Muscle layer of duodenum (tissue), 2 donors: ENCODE results near the gene ANKRD6.

Experiments
- H3K27ac ChIP-seq: one replicate; pipeline ENCODE4 v1.7.0; 2013; ENCODE audit warnings: mild to moderate bottlenecking, low read length
- H3K27me3 ChIP-seq: one replicate; pipeline ENCODE4 v1.7.0; 2013; ENCODE audit warnings: low read depth, mild to moderate bottlenecking, control low read depth, low read length
- H3K36me3 ChIP-seq, 2 donors: one replicate each; pipeline ENCODE4 v1.7.0; 2013; ENCODE audit warnings: low read length in 2 of 2, control low read depth in 1 of 2, mild to moderate bottlenecking in 1 of 2; ENCODE audit not compliant: insufficient read depth in 2 of 2, control insufficient read depth in 1 of 2
- H3K4me1 ChIP-seq, 2 donors: one replicate each; pipeline ENCODE4 v1.7.0; 2013; ENCODE audit warnings: low read length in 2 of 2, mild to moderate bottlenecking in 2 of 2, control low read depth in 1 of 2, moderate library complexity in 1 of 2; ENCODE audit not compliant: insufficient read depth in 2 of 2, control insufficient read depth in 1 of 2
- H3K4me3 ChIP-seq, 2 donors: one replicate each; pipeline ENCODE4 v1.7.0; 2013; ENCODE audit warnings: low read length in 2 of 2, low read depth in 1 of 2, mild to moderate bottlenecking in 1 of 2
- H3K9me3 ChIP-seq, 2 donors: one replicate each; pipeline ENCODE4 v1.7.0; 2013; ENCODE audit warnings: low read length in 2 of 2, control low read depth in 1 of 2, mild to moderate bottlenecking in 1 of 2; ENCODE audit not compliant: control insufficient read depth in 1 of 2
- donor health status: healthy.

ANKRD6 gene

GRCh38 chr6:89443658-89444057 lies 10.7 kb downstream of the ANKRD6 start:
- no peaks in the 10 kb centered on the region for H3K4me1 ChIP-seq
- no peak overlapping the region for H3K4me3 ChIP-seq
- no peaks in the 10 kb centered on the region for H3K27me3 ChIP-seq
- H3K9me3 ChIP-seq: no peaks in the 10 kb centered on the region
- H3K27ac ChIP-seq: no peak overlapping the region
- no peaks in the 10 kb centered on the region for H3K36me3 ChIP-seq

GRCh38 chr6:89449193-89449592 lies 16.2 kb downstream of the ANKRD6 start:
- Histone ChIP-seq H3K27me3 (no peaks in the 10 kb centered on the region), H3K27ac (no peak overlapping the region), H3K4me3 (no peak overlapping the region), H3K4me1 (no peaks in the 10 kb centered on the region), H3K36me3 (no peaks in the 10 kb centered on the region), H3K9me3 (no peaks in the 10 kb centered on the region)

- Histone ChIP-seq H3K9me3 (no peaks in the 10 kb centered on the region), H3K36me3 (no peaks in the 10 kb centered on the region), H3K4me1 (no peaks in the 10 kb centered on the region), H3K4me3 (no peak overlapping the region), H3K27ac (no peak overlapping the region), H3K27me3 (no peaks in the 10 kb centered on the region)
These were observed 19.3 kb downstream of the ANKRD6 start for GRCh38 chr6:89452281-89452680.

DNA sequence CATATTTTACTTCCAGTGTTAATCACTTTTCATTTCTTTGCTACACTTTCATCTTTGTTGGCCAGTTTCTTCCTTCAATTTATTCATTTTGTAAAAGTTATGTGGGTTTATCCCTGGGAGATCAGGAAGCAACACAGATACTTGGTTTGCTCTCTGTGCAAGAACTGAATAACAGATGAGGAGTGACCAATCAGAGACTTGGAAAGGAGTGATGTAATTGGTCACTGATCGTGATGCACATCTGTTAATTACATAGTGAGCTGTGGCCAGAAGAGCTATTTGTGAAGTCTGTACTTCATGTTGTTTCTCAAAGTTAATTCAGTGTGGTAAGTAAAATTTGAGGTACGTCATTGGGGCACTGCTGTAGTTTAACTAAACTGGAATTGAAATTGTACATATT lies 21.3 kb downstream of the ANKRD6 start:
- Histone ChIP-seq H3K4me3 (no peak overlapping the region), H3K36me3 (no peaks in the 10 kb centered on the region), H3K27ac (no peak overlapping the region), H3K4me1 (no peaks in the 10 kb centered on the region), H3K27me3 (no peaks in the 10 kb centered on the region), H3K9me3 (no peaks in the 10 kb centered on the region)

- Histone ChIP-seq H3K4me1 (no peaks in the 10 kb centered on the region), H3K27ac (no peak overlapping the region), H3K27me3 (no peaks in the 10 kb centered on the region), H3K36me3 (no peaks in the 10 kb centered on the region), H3K9me3 (no peaks in the 10 kb centered on the region), H3K4me3 (no peak overlapping the region)
These were observed 25.8 kb downstream of the ANKRD6 start for GRCh38 chr6:89458704-89459103.

- Histone ChIP-seq H3K4me1 (no peaks in the 10 kb centered on the region), H3K36me3 (no peaks in the 10 kb centered on the region), H3K4me3 (no peak overlapping the region), H3K27me3 (no peaks in the 10 kb centered on the region), H3K9me3 (no peaks in the 10 kb centered on the region), H3K27ac (no peak overlapping the region)
These were observed 26.5 kb downstream of the ANKRD6 start for GRCh38 chr6:89459501-89459900.

GRCh38 chr6:89460713-89461112 lies 27.8 kb downstream of the ANKRD6 start:
- Histone ChIP-seq H3K27me3 (no peaks in the 10 kb centered on the region), H3K27ac (no peak overlapping the region), H3K36me3 (no peaks in the 10 kb centered on the region), H3K4me1 (no peaks in the 10 kb centered on the region), H3K9me3 (no peaks in the 10 kb centered on the region), H3K4me3 (no peak overlapping the region)

DNA sequence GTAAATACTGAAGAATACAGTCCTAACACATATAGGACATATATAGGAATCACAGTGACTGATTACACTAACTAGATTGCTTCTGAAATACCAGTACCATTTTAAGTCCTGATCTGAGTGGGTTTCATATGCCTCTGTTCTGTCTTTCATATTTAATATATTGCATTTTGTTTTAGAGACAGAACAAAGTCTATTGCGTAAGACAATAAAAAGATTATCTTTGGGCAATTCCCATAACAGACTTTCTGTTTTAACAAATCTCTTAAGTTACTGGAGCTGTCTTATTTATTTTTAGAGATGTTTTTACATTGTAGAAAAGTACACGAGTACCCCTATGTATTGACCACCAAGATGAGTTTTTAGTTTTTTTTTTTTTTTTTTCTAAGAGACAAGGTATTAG lies 29.6 kb downstream of the ANKRD6 start:
- no peaks in the 10 kb centered on the region for H3K36me3 ChIP-seq
- H3K4me3 ChIP-seq: no peak overlapping the region
- no peaks in the 10 kb centered on the region for H3K27me3 ChIP-seq
- no peak overlapping the region for H3K27ac ChIP-seq
- H3K4me1 ChIP-seq: no peaks in the 10 kb centered on the region
- no peaks in the 10 kb centered on the region for H3K9me3 ChIP-seq

DNA sequence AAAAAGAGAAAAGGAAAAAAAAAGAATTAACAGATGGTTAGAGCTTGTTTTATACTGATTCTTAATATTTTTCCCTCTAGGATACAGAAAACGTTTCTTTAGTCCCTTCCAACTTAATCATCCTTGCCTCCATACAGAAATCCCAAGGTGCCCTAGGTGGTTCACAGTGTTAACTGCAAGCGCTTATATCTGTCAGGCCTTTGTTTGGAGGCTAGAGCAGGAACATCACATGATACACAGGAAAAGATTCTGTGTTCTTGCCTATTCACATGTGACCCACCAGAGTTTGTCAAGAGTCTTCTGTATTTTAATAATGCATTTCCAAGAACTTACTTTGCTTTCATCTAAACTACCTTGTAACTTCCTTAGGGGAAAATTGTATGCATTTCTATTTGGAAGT lies 31.3 kb downstream of the ANKRD6 start:
- Histone ChIP-seq H3K4me1 (no peaks in the 10 kb centered on the region), H3K9me3 (no peaks in the 10 kb centered on the region), H3K27ac (no peak overlapping the region), H3K36me3 (no peaks in the 10 kb centered on the region), H3K27me3 (no peaks in the 10 kb centered on the region), H3K4me3 (no peak overlapping the region)

DNA sequence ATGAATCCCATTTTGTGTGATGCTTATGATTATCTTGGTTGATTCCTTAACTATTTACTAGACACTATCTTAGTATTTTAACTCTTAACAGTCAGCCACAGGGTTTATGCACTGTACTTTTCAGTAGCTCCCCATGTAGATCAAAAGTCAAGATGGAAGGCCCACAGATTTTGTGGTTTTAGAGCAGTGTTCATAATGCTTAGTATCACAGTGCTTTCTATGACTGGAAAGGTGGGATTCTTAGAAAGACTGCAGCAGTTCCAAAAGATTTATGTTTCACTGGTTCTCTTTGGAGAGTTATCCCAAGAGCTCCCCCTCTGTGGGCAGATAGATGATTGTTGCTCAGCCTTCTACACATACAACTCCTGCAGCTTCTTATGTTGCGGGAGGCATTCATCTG lies 34.5 kb downstream of the ANKRD6 start:
- no peaks in the 10 kb centered on the region for H3K27me3 ChIP-seq
- H3K9me3 ChIP-seq: no peaks in the 10 kb centered on the region
- no peaks in the 10 kb centered on the region for H3K36me3 ChIP-seq
- H3K27ac ChIP-seq: no peak overlapping the region
- H3K4me3 ChIP-seq: no peak overlapping the region
- no peaks in the 10 kb centered on the region for H3K4me1 ChIP-seq

DNA sequence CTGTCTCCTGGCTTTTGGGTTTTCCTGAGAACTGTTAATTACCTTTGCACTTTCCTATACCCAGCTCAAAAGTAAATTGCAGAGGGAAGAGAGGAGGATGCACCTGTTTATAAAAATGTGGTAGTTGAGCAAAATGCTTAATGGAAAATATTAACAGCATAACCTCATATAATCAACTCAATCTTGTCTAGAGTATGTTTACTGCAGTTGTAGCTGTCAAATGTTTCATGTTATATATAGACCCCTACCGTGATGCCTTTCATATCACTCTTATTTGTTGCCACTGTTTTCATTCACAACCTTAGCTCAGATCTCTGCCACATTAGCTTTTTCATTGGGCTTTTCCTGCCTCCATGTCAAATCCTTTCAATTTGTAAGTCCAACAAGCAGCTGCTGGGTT lies 36.0 kb downstream of the ANKRD6 start:
- no peaks in the 10 kb centered on the region for H3K27me3 ChIP-seq
- H3K27ac ChIP-seq: no peak overlapping the region
- no peaks in the 10 kb centered on the region for H3K9me3 ChIP-seq
- H3K36me3 ChIP-seq: no peaks in the 10 kb centered on the region
- no peaks in the 10 kb centered on the region for H3K4me1 ChIP-seq
- no peak overlapping the region for H3K4me3 ChIP-seq

GRCh38 chr6:89471287-89471867 lies 38.4 kb downstream of the ANKRD6 start:
- Histone ChIP-seq H3K27ac (no peak overlapping the region), H3K27me3 (no peaks in the 10 kb centered on the region), H3K36me3 (no peaks in the 10 kb centered on the region), H3K4me1 (no peaks in the 10 kb centered on the region), H3K9me3 (no peaks in the 10 kb centered on the region), H3K4me3 (no peak overlapping the region)
